KOPT-K1 (cell line): ENCODE measurements around the gene FHOD1.

ENCODE experiments used
- H3K27ac ChIP-seq: fragments of 200-600 bp; sonication (generic); 2 replicates; pipeline ENCODE4 v1.5.1; 2016; ENCODE audit warnings: antibody characterized with exemption, mild to moderate bottlenecking, low read depth, low read length; ENCODE audit not compliant: poor library complexity, severe bottlenecking
- H3K36me3 ChIP-seq: fragments of 200-600 bp; sonication (generic); 2 replicates; pipeline ENCODE4 v1.5.1; 2017; ENCODE audit warnings: antibody characterized with exemption, mild to moderate bottlenecking, low read length, moderate library complexity; ENCODE audit not compliant: insufficient read depth
- H3K9me3 ChIP-seq: fragments of 200-600 bp; sonication (generic); 2 replicates; pipeline ENCODE4 v1.5.1; 2017; ENCODE audit warnings: antibody characterized with exemption, low read length, mild to moderate bottlenecking; ENCODE audit not compliant: insufficient read depth, poor library complexity, severe bottlenecking

Gene FHOD1

GRCh38 chr16:67246081-67246755, 1.1 kb downstream of the FHOD1 start:
- H3K36me3 ChIP-seq, result no peaks in the 10 kb centered on the region
- no peak overlapping the region for H3K27ac ChIP-seq
- H3K9me3 ChIP-seq, result no peaks in the 10 kb centered on the region

GRCh38 chr16:67245674-67246080, 1.6 kb downstream of the FHOD1 start:
- Histone ChIP-seq H3K9me3 (no peaks in the 10 kb centered on the region), H3K27ac (no peak overlapping the region), H3K36me3 (no peaks in the 10 kb centered on the region)

DNA sequence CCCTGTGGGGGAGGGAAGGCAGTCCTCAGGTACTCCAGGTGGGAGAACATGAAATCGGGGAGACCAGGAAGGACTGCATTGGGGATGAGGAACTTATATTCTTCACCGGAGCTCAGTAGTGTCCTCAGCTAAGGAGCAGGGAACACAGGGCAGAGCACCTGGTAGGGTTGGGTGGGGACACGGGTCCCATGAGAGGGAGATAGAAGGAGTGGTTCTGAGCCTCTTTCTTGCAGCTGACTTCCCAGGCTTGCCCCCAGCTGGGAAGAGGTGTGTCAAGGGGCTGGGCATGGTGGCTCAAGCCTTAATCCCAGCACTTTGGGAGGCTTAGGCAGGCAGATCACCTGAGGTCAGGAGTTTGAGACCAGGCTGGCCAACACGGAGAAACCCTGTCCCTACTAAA, 2.1 kb downstream of the FHOD1 start:
- peak overlapping the region; percentile 75 for H3K27ac ChIP-seq
- H3K36me3 ChIP-seq, result no peaks in the 10 kb centered on the region
- no peaks in the 10 kb centered on the region for H3K9me3 ChIP-seq

GRCh38 chr16:67244387-67245185, 2.7 kb downstream of the FHOD1 start:
- H3K27ac ChIP-seq, result peak overlapping the region; percentile 75
- H3K9me3 ChIP-seq, result no peaks in the 10 kb centered on the region
- H3K36me3 ChIP-seq, result no peaks in the 10 kb centered on the region

- Histone ChIP-seq H3K27ac (peak overlapping the region; percentile 75), H3K9me3 (no peaks in the 10 kb centered on the region), H3K36me3 (peaks cover 10% of the 10 kb centered on the region; the same call in 1 of the 2 replicates)
These were observed 3.8 kb downstream of the FHOD1 start for GRCh38 chr16:67243481-67243880.

GRCh38 chr16:67242138-67242730, 5.0 kb downstream of the FHOD1 start:
- Histone ChIP-seq H3K36me3 (peaks cover 22% of the 10 kb centered on the region; the same call in 1 of the 2 replicates), H3K27ac (no peak overlapping the region), H3K9me3 (no peaks in the 10 kb centered on the region)

GRCh38 chr16:67241008-67241900, 6.0 kb downstream of the FHOD1 start:
- H3K36me3 ChIP-seq, result peaks cover 25% of the 10 kb centered on the region; the same call in 1 of the 2 replicates
- no peak overlapping the region for H3K27ac ChIP-seq

DNA sequence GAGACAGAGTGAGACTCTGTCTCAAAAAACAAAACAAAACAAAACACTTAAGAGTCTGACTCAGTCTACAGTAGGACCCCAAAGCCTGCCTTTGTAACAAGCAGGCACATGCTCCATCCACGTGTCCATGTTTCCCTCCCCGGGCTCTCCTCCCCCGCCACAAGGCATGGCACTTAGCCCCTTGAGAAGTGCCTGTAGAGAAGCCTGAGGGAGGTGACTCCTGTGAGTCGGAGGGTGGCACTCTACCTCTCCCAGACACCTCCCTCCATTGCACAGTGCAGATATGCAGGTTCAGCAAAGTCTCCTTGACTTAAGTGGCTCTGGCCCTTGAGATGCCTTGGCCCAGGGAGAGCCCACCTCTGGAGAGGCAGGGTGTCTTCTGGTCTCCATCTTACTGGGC, 6.8 kb downstream of the FHOD1 start:
- no peaks in the 10 kb centered on the region for H3K9me3 ChIP-seq
- H3K27ac ChIP-seq, result no peak overlapping the region
- peaks cover 28% of the 10 kb centered on the region; the same call in 1 of the 2 replicates for H3K36me3 ChIP-seq

More at GRCh38 chr16:67241008-67241900, 6.0 kb downstream of the FHOD1 start:
- H3K9me3 ChIP-seq, result no peaks in the 10 kb centered on the region

- H3K9me3 ChIP-seq, result no peaks in the 10 kb centered on the region
- peaks cover 37% of the 10 kb centered on the region; the same call in 1 of the 2 replicates for H3K36me3 ChIP-seq
- no peak overlapping the region for H3K27ac ChIP-seq
These were observed 8.3 kb downstream of the FHOD1 start for GRCh38 chr16:67238806-67239470.

GRCh38 chr16:67238278-67238575, 9.1 kb downstream of the FHOD1 start:
- no peaks in the 10 kb centered on the region for H3K9me3 ChIP-seq
- H3K36me3 ChIP-seq, result peaks cover 41% of the 10 kb centered on the region; the same call in 1 of the 2 replicates
- H3K27ac ChIP-seq, result no peak overlapping the region

GRCh38 chr16:67237396-67238277, 9.6 kb downstream of the FHOD1 start:
- Histone ChIP-seq H3K36me3 (peaks cover 43% of the 10 kb centered on the region; the same call in 1 of the 2 replicates), H3K9me3 (no peaks in the 10 kb centered on the region), H3K27ac (no peak overlapping the region)

GRCh38 chr16:67236563-67237395, 10.5 kb downstream of the FHOD1 start:
- Histone ChIP-seq H3K36me3 (peaks cover 48% of the 10 kb centered on the region; the same call in 1 of the 2 replicates), H3K9me3 (no peaks in the 10 kb centered on the region), H3K27ac (peak overlapping the region; percentile 80)
